Central memory CD4-positive, alpha-beta T cell (primary cell): ENCODE results near the gene EDEM1.
"Not testable (repeated sequence)": the region's sequence is repeated elsewhere in the genome, so short reads cannot be mapped to it uniquely, and the experiment has no call there.

Experiments
- DNase-seq: peaks from one replicate; pipeline ENCODE4 v3.0.0; 2022

EDEM1 gene

DNA sequence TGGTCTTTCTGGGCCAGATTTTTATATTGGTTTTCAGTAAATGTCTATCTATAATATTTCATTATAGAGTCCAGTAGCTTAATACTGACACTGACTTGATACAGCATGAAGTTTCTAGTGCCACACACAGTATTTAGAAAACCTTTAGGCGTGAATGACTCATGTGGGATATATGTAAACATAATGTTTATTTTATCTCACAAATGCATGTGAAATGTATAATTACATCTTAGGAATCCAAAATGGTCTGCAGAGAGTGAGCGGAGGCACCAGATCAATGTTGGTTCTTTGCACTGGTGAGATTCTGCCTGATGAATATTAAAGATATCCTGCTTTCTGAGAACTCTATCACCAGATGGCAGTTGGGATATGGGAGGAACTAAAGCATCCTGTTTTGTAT, 8.5 kb upstream of the EDEM1 start:
- DNase-seq = not testable (repeated sequence)

GRCh38 chr3:5181469-5182141, 5.9 kb upstream of the EDEM1 start:
- DNase-seq = no peak

DNA sequence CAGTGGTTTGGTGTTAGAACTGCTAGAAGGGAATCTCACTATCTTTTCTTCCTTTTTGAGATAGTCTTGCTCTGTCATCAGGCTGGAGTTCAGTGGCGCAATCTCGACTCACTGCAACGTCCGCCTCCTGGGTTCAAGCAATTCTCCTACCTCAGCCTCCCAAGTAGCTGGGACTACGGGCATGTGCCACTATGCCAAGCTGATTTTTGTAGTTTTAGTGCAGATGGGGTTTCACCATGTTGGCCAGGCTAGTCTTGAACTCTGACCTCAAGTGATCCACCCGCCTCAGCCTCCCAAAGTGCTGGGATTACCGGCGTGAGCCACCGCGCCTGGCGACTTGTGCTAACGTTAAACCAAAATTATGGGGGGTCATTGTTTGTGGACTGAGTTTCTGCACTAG, 3.8 kb upstream of the EDEM1 start:
- DNase-seq = not testable (repeated sequence)

GRCh38 chr3:5184499-5184898, 3.0 kb upstream of the EDEM1 start:
- DNase-seq = no peak

DNA sequence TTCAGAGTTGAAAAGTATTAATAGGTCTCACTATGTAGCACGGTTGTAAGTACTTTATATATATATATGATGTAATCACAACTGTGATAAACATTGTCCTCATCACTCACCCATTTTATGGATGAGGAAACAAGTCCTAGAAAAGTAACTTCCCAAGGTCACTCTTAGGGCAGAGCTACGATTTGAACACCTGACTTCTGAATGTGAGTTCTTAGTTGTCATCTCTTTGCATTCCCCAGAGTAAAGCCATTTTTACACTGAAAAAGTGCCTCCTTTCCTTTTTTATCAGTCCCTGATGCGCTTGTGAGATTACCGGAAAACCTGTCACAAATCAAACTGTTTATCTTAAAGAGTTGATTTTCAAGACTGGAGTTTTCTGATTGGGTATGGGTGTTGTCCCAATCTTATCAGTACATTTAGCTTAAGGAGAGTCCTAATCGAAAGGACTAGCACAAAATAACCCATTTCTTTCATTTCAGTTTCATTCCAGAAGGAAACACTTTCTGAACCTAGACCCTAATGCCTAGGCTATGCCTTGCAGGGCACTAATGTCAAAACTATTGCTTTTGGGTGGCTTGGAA, 2.3 kb upstream of the EDEM1 start:
- no peak for DNase-seq

GRCh38 chr3:5186089-5186857, 1.2 kb upstream of the EDEM1 start:
- DNase-seq = no peak

GRCh38 chr3:5186858-5187155, 700 bp upstream of the EDEM1 start:
- DNase-seq = no peak

- peak; percentile 42 for DNase-seq
Measured at GRCh38 chr3:5187920-5188418, 462 bp downstream of the EDEM1 start.

- DNase-seq = peak; percentile 67
Measured at GRCh38 chr3:5188419-5189221, 1.1 kb downstream of the EDEM1 start.

GRCh38 chr3:5190147-5190791, 2.8 kb downstream of the EDEM1 start:
- DNase-seq = no peak

- no peak for DNase-seq
Measured at GRCh38 chr3:5191555-5192304, 4.2 kb downstream of the EDEM1 start.

GRCh38 chr3:5192571-5193365, 5.3 kb downstream of the EDEM1 start:
- no peak for DNase-seq

- DNase-seq = no peak
Measured at GRCh38 chr3:5194341-5194740, 6.8 kb downstream of the EDEM1 start.

- DNase-seq = peak; percentile 53
Measured at GRCh38 chr3:5194801-5195509, 7.4 kb downstream of the EDEM1 start.

GRCh38 chr3:5195605-5196004, 8.1 kb downstream of the EDEM1 start:
- DNase-seq = no peak

GRCh38 chr3:5197022-5197421, 9.5 kb downstream of the EDEM1 start:
- no peak for DNase-seq

- DNase-seq = peak; percentile 74
Measured at GRCh38 chr3:5197470-5198312, 10.2 kb downstream of the EDEM1 start.

GRCh38 chr3:5198313-5198677, 10.8 kb downstream of the EDEM1 start:
- no peak for DNase-seq

GRCh38 chr3:5198986-5199731, 11.7 kb downstream of the EDEM1 start:
- DNase-seq = peak; percentile 29
